Inflammatory macrophage (primary cell): ENCODE measurements around the gene SPX.

ENCODE experiments used
- DNase-seq, 2 donors: peaks; one replicate each; pipeline ENCODE4 v3.0.0-alpha.2; 2020 to 2022
- total RNA-seq, 18 experiments: gene quantifications; one replicate each; lab custom pipeline; 2026; ENCODE audit warnings: mixed read lengths in 6 of 18, inconsistent platforms in 2 of 18; lab: John Stamatoyannopoulos, UW

SPX gene, protein sequence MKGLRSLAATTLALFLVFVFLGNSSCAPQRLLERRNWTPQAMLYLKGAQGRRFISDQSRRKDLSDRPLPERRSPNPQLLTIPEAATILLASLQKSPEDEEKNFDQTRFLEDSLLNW
- 0 to 0.37 (median 0) reads per million in 18 experiments for total RNA-seq

DNA sequence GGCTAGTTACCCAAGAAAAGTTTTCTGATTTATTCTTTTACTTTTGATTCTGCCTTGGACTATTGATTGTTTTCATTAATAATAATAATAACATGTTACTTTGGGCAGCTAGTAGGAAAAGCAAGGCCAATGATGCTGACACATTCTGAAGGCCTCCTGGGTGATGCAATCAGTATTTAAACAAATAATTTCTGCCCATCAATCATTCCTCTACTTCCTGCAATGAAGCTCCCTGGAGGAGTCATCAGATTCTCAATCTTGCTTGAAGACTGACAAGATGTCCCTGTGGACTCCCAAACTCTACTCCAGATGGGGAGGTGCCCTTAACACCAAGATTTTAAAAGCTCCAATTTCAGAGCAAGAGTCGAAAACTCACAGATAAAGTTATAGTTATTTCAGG is at the start of gene SPX:
Gene SPX (plus strand): TSS at position 244 of the 400 bp plus-strand sequence. CDS start 177 bp downstream, outside the sequence.
- DNase-seq = no peak

DNA sequence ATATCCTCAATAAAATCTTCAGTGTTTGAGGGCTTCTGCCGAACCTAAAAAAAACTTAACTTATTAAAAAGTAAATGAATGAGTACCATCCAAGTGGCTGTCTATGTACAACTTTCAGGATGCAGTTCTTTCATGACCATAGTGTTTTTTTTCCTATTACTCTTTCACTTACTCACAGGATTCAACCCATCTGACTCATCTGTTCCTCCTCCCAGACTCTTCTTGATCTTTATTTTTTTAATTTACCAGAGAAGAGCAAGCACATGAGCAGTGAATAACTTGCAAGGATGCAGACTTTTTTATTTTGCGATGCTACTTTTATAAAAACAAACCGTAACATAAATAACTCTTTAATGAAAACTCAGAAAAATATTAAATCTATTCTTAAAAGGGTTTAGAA is 49.1 kb upstream of the SPX start:
- no peak for DNase-seq

DNA sequence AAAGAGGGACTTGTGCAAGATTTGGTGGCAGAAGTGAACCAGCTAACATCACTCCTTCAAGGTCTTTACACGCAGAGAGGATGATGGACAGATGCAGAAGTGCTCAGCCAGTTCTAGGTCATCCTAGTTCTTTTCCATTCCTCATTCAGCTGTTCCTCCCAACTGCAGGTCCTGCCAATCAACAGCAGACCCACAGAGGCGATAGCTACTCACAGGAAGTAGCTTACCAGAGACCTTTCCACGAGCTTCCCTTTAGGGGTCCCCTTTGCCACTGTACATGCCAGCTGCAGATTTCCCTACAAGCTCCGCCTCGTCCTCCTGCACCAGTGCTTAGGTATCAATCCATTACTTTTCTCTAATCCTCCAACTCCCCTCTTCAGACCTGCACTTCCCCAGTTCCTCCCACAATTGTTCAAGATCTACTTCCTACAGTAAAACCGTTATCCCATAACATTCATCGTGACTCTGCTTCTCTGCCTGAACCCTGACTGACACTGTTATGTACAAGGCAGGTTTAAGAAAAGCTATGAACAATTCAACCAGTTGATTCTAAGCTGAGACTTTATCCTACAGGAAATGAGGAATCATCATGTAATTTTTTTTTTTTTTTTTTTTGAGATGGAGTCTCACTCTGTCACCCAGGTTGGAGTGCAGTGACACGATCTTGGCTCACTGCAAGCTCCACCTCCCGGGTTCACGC is 47.2 kb upstream of the SPX start:
- DNase-seq = peak; percentile 2 to 10

DNA sequence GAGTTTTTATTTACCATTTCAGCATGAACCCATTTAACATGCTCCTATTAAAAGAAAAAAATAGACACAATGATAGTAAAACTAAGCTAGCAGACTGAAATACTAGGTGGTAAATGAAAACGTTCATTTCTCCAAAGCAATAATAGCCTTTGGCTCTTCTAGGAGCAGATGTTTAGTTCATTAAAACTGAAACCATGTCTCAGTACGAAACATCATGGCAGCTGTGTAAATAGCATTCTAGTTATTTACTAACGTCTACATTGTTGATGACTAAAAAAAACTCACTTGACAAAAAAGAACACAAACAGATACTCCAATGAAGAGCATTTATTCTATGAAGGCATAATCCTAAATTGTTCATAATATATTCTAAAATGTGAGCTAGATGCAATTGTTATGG is 42.6 kb upstream of the SPX start:
- no peak for DNase-seq

DNA sequence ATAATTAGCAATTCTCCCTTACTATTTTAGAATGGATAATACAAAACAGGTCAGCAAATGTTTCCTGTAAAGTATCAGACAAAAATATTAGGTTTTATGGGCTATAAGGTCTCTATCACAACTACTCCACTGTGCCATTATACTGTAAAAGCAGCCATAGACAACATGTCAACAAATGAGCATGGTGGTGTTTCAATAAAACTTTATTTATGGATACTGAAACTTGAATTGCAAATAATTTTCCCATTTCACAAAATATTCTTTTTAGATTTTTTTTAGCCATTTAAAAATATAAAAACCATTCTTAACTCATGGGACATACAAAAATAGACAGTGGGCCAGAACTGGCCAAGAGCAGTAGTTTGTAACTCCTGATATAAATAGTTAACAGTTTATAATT is 40.1 kb upstream of the SPX start:
- DNase-seq = no peak

DNA sequence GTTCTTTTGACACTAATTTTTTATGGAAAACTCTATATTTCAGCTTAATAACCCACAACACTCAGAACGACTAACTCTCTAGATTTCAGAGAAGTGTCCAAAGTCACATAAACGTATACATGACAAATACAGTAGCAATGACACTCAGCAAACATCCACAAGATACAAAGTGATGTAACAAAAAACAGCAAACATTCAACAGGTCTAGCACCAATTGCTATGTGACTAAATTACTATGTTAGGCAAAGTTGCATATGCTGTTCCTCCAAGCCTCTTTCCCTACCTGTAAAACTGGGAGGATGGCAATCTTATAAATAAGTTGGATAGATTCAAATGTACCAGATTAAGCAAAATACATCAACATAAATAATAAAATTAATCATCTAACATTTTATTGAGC is 26.3 kb upstream of the SPX start:
- no peak for DNase-seq

DNA sequence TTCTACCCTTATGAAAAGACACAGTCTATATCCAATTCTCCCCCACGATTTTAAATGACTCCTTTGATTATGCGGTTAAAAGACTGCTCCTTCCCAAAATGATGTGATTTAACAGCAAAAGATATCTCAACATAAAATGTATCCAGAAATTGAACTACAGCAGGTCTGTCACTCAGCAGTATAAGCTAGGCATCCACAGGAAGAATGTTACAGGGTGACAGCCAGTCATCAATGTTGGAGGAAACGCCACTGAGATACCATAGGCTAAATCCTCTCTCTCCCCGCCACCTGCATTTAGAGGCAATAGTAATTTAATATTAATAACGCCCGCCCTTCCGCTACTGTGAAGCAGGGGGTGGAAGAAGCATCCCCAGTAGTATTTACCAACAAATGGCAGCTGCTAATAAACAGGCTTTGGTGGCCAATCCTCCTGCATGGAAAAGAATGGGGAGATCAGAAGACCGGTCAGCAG is 25.3 kb upstream of the SPX start:
- DNase-seq = no peak

DNA sequence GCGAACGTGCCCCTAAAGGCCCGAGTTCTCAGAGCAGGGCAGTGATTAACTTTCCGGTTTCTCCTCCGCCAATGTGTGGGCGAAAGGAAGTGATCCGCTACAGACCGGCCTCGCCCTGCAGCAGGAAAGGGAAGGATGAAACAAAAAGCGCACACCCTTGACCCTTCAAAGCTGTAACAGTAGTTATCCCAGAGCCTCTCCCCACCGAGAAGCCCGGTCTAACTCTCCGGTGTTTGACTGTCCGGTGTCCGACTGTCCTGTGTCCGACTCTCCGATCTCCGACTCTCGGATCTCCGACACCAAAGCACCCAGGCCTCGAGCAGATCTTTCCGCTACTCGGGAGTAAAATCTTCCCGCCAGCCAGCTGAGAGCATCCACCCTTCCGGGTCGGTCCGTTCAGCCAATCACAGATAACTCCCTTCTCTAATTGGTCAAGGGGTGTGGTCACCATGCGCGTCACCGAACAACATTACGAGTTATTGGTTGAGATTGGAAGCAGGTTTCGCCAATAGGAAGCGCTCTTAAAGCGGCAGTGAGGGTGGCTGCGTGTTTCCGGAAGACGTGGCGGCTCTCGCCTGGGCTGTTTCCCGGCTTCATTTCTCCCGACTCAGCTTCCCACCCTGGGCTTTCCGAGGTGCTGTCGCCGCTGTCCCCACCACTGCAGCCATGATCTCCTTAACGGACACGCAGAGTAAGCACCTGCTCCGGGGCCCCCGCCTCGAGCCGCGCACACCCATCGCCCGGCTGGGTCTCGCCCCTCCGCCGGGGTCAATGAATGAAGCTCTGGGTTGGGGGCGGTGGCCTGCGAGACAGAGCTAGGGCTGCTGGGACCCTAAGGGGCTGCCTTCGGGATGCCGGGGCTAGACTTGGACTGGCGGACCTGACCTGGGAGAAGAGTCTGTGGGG is 24.6 kb upstream of the SPX start, which contains the start of the genes GOLT1B and RECQL:
Gene GOLT1B (plus strand): TSS at position 532 of the 906 bp plus-strand sequence. CDS start 135 bp downstream, at position 667.
Gene RECQL (minus strand): TSS at position 378 of the 906 bp plus-strand sequence. CDS start 2,065 bp downstream, outside the sequence.
- peak; percentile 98 to 99 for DNase-seq

DNA sequence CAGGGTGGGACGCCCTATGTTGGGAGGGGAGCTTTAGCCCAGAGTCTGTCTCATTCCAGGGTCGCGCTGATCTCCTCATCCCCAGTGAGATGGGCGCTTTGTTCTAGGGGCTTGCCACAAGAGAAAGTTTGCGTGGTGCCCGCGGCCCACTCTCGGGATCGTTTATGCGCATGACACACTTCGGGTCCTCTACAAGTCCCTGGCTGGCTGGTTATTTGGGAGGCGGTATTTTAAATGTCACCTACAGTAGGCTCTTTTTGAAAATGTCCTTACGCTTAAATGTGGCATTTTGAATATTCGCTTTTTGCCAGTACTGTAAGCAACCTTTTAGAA is 24.0 kb upstream of the SPX start:
- DNase-seq = peak; percentile 41 to 57

DNA sequence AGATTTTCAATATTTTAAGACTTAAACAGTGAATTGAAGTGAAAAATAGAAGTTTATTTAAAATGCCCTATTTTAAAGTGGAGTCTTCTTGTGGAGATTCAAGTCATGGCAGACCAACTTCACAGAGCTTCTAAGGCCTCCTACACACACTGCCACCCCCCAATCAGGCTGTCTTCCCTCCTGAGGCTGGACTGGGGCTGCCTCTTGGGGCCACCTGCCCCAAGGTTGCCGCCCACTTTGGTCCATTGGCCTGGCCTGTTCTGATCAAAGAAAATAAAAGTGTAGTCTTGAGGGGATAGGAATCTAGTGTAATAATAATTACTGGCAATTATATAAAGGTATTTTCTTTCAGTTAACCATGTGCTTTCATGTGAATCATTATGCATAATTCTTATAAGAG is 23.2 kb upstream of the SPX start:
- no peak for DNase-seq

DNA sequence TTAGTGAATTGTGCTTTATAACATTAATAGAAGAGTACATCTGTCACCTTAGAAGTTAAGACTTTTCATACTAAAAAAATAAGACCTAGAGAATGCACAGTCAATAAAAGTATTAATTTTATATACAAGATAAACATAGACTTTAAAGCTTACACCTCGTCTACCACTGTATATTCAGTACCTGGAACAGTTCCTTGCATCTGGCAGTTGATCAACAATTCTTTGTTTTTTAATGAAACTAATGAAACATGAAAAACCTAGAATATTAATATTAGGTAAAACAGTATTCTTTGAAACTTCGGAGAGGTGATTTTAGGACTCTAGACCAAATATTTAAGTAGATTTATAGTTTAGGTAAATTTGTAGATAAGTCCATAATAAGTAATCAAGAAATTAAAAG is 20.2 kb upstream of the SPX start:
- DNase-seq = no peak

DNA sequence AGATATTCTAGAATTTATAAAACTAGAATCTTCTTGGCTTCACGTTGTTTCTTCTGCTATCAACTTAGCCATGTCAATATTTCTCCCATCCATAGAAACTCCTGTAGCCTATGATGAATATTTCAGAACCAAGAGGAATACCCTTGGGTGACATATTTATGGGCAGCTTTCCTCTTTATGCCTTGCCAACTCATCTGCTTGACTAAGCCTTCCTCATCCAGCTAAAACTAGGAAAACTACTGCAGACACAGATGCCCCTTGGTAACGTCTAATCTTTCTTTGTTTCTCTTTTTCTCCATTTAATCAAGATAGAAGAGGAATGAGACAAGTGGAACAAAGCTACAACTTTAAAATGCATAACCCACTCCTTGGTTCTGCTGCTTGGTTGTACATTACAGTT is 18.2 kb upstream of the SPX start:
- no peak for DNase-seq

DNA sequence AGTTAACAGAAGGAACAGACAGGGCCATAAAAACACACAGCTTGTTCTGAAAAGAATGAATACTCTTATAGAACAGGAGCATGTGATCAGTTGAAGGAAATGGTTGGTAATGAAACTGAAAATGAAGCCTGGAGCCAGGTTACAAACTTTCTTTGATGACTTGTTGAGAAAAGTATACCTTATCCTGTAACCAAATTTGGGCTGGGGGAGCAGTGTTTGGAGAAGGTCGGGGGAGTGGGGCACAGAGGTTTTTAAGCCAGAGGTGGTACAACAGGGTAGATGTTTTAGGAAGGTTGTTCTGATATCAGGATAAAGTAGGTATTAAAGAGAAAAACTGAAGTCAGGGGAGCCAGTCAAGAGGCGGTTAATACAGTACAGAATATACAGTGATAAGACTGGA is 16.3 kb upstream of the SPX start:
- no peak for DNase-seq

DNA sequence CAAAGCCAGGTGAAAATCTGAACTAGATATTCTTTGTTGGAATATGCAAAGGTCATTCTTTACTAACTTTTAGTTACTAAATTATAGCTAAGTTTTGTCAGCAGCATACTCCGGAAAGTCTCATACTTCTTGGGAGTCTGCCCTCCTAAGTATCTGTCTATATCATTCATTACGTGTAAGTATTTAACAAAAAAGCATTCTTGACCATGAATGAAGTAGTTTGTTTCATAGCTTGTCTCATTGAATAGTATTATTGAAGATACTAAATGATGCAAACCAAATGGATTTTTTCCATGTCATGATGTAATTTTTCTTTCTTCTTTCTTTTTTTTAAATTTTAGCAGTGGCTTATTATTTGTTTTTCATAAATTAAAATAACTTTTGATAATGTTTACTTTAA is 9.8 kb upstream of the SPX start:
- DNase-seq = no peak

DNA sequence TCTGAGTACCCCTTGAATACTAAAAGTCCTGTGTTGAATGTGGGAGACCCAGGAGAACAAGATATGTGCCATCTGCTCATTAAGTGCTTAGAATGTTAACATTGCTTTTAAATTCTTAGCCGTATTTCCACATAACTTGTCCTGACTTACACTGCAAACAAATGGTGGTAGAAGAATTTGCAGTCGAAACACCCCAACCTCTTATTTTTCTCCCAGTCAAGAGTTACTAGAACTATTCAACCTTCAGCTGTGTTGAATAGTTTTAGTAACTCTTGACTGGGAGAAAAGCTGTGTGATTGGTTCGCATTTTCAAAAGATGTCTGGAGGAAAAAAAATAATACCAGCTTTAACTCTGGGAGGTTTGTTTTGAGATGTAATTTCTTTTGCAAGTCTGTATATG is 7.6 kb upstream of the SPX start:
- no peak for DNase-seq

DNA sequence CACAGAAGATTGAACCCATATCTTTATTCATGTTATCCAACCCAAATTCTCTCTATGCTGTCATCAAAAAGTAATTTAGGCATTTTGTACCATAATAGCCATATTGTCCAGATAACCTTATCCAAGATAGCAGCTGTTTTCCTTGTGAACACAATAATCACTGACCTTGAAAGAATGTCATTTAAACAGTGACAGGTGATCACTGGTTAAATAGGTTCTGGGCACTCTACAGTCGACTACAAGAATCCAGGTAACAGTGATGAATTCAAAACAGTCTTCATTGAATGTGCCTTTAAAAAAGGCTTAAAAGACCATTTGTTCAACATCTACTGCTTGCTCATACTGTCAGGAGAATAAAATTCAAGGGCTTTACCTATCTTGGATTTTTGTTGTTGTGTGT is 4.6 kb upstream of the SPX start:
- DNase-seq = no peak

DNA sequence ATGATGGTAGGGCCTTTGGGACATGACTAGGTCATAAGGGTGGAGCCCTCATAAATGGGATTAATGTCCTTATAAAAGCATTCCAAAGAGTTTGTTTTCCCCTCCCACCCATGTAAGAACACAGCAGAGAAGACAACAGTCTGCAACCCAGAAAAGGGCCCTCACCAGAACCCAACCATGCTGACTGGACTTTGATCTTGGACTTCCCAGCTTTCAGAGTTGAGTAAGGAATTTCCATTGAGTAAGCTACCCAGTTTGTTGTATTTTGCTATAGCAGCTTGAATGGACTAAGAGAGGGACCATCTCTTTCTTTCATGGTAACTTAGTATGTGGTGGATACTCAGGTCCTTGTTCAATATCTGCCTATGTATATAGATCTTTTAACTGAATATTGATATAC is 2.9 kb upstream of the SPX start:
- DNase-seq = no peak

DNA sequence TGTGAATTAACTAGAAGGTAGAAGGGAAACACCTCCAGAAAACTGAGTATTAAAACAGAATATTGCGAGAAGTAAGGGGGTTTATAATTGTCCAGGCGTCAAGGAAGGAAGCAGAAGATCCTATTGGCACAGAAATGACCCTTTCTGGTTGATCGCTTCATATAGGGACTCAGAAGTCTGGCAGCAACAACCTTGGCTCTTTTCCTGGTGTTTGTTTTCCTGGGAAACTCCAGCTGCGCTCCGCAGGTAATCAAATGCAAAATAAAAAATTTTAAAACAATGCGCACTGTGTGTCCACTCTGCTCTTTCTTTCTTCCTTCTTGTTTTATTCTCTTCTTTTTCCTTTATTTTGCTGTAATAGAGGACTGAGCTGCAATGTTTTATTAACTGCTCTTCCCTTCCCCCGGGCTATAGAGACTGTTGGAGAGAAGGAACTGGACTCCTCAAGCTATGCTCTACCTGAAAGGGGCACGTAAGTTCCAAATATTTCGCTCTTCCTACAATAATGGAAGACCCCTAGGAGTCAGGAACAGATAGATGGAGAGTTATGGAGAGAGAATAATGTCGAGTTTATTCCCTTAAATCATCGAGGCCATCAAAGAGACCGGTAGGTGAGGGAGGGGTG is 737 bp downstream of the SPX start:
- DNase-seq = no peak

DNA sequence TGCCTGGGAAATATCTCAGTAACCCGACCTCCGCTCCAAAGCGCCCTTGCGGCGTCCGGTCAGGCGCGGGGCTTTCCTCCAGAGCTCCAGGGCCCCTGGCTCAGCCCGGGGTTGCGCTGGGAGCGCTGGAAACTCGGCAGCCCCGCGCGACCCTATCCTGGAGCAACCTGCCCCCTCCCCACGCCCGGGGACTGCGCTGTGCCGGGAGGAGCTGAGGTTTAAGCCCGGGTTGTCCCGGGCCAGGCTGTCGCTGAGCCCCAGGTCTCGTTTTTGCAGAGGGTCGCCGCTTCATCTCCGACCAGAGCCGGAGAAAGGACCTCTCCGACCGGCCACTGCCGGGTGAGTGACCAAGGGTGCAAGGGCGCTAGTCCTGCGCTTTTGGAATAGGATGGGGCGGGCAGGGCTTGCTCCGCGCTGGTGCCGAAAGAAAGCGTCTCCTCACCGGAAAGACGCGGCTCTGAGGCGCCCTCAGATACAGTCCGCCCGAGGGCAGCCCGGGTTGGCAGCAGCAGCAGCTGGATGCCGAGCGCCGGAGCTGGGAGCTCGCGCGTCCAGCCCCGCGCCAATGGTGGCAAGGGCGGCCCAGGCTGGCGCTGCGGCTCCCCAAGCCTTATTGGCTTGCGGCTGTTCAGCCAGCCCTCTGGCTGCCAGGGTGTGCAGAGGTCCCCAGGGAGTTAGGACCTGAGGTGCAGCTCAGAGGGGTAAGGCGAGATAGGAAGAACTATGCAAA is 1.5 kb downstream of the SPX start:
- DNase-seq = no peak

DNA sequence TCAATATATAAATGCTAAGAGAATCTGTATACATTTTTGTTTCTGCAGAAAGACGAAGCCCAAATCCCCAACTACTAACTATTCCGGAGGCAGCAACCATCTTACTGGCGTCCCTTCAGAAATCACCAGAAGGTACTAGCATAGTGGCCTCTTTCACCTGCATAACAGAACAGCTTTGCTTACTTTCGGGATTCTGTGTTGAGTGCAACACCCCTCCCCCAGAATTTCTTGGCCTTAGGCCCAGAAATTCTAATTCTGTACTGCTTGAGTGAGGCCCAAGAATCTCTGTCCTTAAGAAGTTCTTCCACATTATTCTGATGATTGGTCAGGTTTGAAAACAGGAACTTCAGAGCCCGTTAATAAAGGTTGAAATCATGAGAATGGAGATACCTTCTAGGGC is 2.9 kb downstream of the SPX start:
- no peak for DNase-seq

DNA sequence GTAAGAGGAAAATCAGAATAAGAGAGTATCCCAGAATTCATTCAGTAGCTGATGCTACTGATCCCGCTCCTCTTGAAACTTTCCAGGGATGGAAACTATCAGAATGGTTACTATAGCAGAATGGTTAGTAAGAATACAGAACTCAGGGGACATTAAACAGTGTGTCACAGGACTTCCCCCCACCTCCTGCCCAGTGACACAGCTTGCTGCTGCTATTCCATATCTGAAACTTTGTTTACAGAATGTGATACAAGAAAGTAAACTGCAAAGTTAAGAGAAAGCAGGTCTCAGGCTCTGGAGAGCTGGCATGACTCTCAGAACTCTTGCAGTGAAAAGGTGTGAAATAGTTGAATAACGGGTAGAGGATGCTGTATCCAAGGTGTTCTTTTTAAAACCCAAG is 3.4 kb downstream of the SPX start:
- DNase-seq = no peak

DNA sequence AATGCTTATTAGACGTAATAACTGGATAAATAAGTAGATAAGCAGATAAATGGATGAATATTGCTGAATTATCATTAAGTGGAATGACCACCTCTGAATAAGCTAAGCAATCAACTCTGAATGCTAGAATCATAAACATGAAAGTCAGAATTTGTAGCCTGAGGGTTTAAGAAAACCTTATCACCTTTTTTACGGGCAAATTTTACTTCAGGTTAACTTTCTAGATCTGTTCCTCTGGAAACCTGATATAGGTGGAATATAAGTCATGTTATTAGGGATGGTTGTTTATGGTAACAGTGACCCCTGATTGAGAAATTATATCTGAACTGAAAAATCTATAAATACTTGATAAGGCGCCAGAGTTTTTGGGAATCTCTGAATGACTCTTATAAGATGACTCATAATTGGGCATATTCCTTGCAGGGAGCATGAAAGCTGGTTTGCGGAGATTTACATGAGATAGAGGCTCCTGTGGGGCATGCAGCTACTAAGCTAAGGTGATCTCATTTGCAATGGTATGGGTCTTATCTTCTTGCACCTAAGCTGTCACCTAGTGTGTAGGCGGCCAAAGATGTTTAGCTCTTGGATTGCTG is 12.1 kb downstream of the SPX start:
- no peak for DNase-seq
